ENCODE data around the gene POM121L2.
"Not testable (repeated sequence)": the region's sequence is repeated elsewhere in the genome, so short reads cannot be mapped to it uniquely, and the experiment has no call there.

The POM121L2 gene

GRCh38 chr6:27293436-27294098, 18.5 kb downstream of the POM121L2 start:
- DNase-seq (ENCODE audit: low spot score) = peak; percentile 48

- no peak for DNase-seq (ENCODE audit: low spot score)
Measured at GRCh38 chr6:27290850-27291208, 21.2 kb downstream of the POM121L2 start.

- DNase-seq (ENCODE audit: low spot score) = peak; percentile 71
Measured at GRCh38 chr6:27290065-27290849, 21.8 kb downstream of the POM121L2 start.

- no peak for DNase-seq (ENCODE audit: low spot score)
Measured at GRCh38 chr6:27288136-27289044, 23.7 kb downstream of the POM121L2 start.

- DNase-seq (ENCODE audit: low spot score) = no peak
Measured at GRCh38 chr6:27287751-27288135, 24.3 kb downstream of the POM121L2 start.

GRCh38 chr6:27286141-27286540, 25.9 kb downstream of the POM121L2 start:
- no peak for DNase-seq (ENCODE audit: low spot score)

GRCh38 chr6:27283279-27283678, 28.8 kb downstream of the POM121L2 start:
- DNase-seq (ENCODE audit: low spot score) = no peak

- no peak for DNase-seq (ENCODE audit: low spot score)
Measured at GRCh38 chr6:27281569-27281968, 30.5 kb downstream of the POM121L2 start.

GRCh38 chr6:27281105-27281539, 31.0 kb downstream of the POM121L2 start:
- DNase-seq (ENCODE audit: low spot score) = no peak

- DNase-seq (ENCODE audit: low spot score) = no peak
Measured at GRCh38 chr6:27280540-27281000, 31.5 kb downstream of the POM121L2 start.

GRCh38 chr6:27280064-27280539, 32.0 kb downstream of the POM121L2 start:
- DNase-seq (ENCODE audit: low spot score) = peak; percentile 80

GRCh38 chr6:27279513-27280063, 32.5 kb downstream of the POM121L2 start:
- DNase-seq (ENCODE audit: low spot score) = no peak

GRCh38 chr6:27275025-27275956, 36.8 kb downstream of the POM121L2 start:
- peak; percentile 58 for DNase-seq (ENCODE audit: low spot score)

GRCh38 chr6:27273783-27274182, 38.3 kb downstream of the POM121L2 start:
- no peak for DNase-seq (ENCODE audit: low spot score)

GRCh38 chr6:27268803-27269202, 43.3 kb downstream of the POM121L2 start:
- no peak for DNase-seq (ENCODE audit: low spot score)

GRCh38 chr6:27267857-27268434, 44.1 kb downstream of the POM121L2 start:
- no peak for DNase-seq (ENCODE audit: low spot score)

- DNase-seq (ENCODE audit: low spot score) = not testable (repeated sequence)
Measured at GRCh38 chr6:27267003-27267402, 45.1 kb downstream of the POM121L2 start.

- DNase-seq (ENCODE audit: low spot score) = no peak
Measured at GRCh38 chr6:27263886-27264285, 48.2 kb downstream of the POM121L2 start.

- DNase-seq (ENCODE audit: low spot score) = no peak
Measured at GRCh38 chr6:27260836-27261375, 51.2 kb downstream of the POM121L2 start.

GRCh38 chr6:27260369-27260768, 51.7 kb downstream of the POM121L2 start:
- DNase-seq (ENCODE audit: low spot score) = no peak

Measured in activated CD4-positive, alpha-beta T cell treated with anti-CD3 and anti-CD28 coated beads, Interleukin-2, Interleukin-4, amounts not matched to agents 100 ng/mL and 50 ng/mL, durations not matched to agents 16 hours and 8 hours (primary cell).